Measurements from ENCODE around the gene ZNF606.
"Not testable (repeated sequence)": the region's sequence is repeated elsewhere in the genome, so short reads cannot be mapped to it uniquely, and the experiment has no call there.

Gene ZNF606

GRCh38 chr19:58009666-58010301 lies 7.2 kb upstream of the ZNF606 start:
- TF ChIP-seq ZFX (IDR thresholded peaks at IDR 0.05) (no peak), CTCF (conservative IDR thresholded peaks at IDR 0.05) (no peak)
- no peak overlapping the region for H3K27ac ChIP-seq

GRCh38 chr19:58009301-58009665 lies 6.7 kb upstream of the ZNF606 start:
- H3K27ac ChIP-seq = no peak overlapping the region
- TF ChIP-seq CTCF (conservative IDR thresholded peaks at IDR 0.05) (no peak), ZFX (IDR thresholded peaks at IDR 0.05) (no peak)

GRCh38 chr19:58008877-58009276 lies 6.3 kb upstream of the ZNF606 start:
- H3K27ac ChIP-seq = not testable (repeated sequence)

GRCh38 chr19:58007285-58007684 lies 4.7 kb upstream of the ZNF606 start:
- H3K27ac ChIP-seq = no peak overlapping the region
- TF ChIP-seq CTCF (conservative IDR thresholded peaks at IDR 0.05) (no peak), ZFX (IDR thresholded peaks at IDR 0.05) (no peak)

GRCh38 chr19:58003174-58003828 lies 681 bp upstream of the ZNF606 start:
- no peak overlapping the region for H3K27ac ChIP-seq
- TF ChIP-seq CTCF (conservative IDR thresholded peaks at IDR 0.05) = no peak
- no peak for TF ChIP-seq ZFX (IDR thresholded peaks at IDR 0.05)

- H3K27ac ChIP-seq = peak overlapping the region; percentile 80
- TF ChIP-seq CTCF (conservative IDR thresholded peaks at IDR 0.05) (no peak), ZFX (IDR thresholded peaks at IDR 0.05) (no peak)
These were observed 688 bp downstream of the ZNF606 start for GRCh38 chr19:58001895-58002369.

GRCh38 chr19:58000677-58001076 lies 1.9 kb downstream of the ZNF606 start:
- H3K27ac ChIP-seq = no peak overlapping the region
- TF ChIP-seq ZFX (IDR thresholded peaks at IDR 0.05) = no peak
- TF ChIP-seq CTCF (conservative IDR thresholded peaks at IDR 0.05) = no peak

- TF ChIP-seq ZFX (IDR thresholded peaks at IDR 0.05) = no peak
- no peak for TF ChIP-seq CTCF (conservative IDR thresholded peaks at IDR 0.05)
- H3K27ac ChIP-seq = no peak overlapping the region
These were observed 9.8 kb downstream of the ZNF606 start for GRCh38 chr19:57992841-57993240.

All from C4-2B (cell line).